Neuron (in vitro differentiated cells): Measurements from ENCODE around the gene GORASP2.

Source experiments
- H2AFZ ChIP-seq: one replicate; pipeline ENCODE4 v1.6.1; 2013; ENCODE audit warnings: low read depth, mild to moderate bottlenecking, inconsistent platforms, low read length, moderate library complexity
- H3K27me3 ChIP-seq: one replicate; pipeline ENCODE4 v1.6.1; 2013; ENCODE audit warnings: low read length; ENCODE audit not compliant: insufficient read depth
- H3K36me3 ChIP-seq: one replicate; pipeline ENCODE4 v1.6.1; 2013; ENCODE audit warnings: low read length; ENCODE audit not compliant: insufficient read depth
- H3K4me1 ChIP-seq: one replicate; pipeline ENCODE4 v1.6.1; 2013; ENCODE audit warnings: low read length; ENCODE audit not compliant: insufficient read depth
- H3K4me3 ChIP-seq: 2 replicates; pipeline ENCODE4 v1.5.1; 2013; ENCODE audit warnings: mild to moderate bottlenecking, low read length, moderate library complexity
- H3K9me3 ChIP-seq: one replicate; pipeline ENCODE4 v1.6.1; 2013; ENCODE audit warnings: low read length

Gene GORASP2

DNA sequence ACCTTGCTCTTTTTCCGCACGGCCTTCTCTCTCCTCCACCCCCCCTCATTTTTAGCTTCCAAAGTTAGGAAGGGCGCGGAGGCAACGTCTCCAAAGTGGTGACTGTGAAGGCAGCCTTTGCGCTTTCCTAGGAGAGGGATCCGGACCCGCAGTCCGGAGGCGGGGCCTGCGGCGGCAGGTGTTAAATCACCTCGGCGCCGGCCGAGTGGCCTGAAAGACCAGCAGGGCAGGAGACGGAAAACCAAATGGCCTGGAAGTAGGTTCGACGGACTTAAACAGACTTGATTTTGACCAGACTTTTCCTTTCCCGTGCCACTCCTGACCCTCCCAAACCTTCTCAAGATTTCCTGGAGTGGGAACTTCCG, 615 bp downstream of the GORASP2 start:
- Histone ChIP-seq H3K4me1 (peaks cover 16% of the 10 kb centered on the region), H3K36me3 (no peaks in the 10 kb centered on the region), H2AFZ (peak overlapping the region; percentile 33), H3K9me3 (peaks cover under 1% of the 10 kb centered on the region), H3K27me3 (no peaks in the 10 kb centered on the region), H3K4me3 (peak overlapping the region; percentile 84)

GRCh38 chr2:170930131-170930990, 1.3 kb downstream of the GORASP2 start:
- no peaks in the 10 kb centered on the region for H3K27me3 ChIP-seq
- no peaks in the 10 kb centered on the region for H3K9me3 ChIP-seq
- peaks cover 16% of the 10 kb centered on the region for H3K4me1 ChIP-seq
- peak overlapping the region; percentile 33 for H2AFZ ChIP-seq
- H3K36me3 ChIP-seq: peaks cover 2% of the 10 kb centered on the region
- H3K4me3 ChIP-seq: peak overlapping the region; percentile 84

- H3K9me3 ChIP-seq: no peaks in the 10 kb centered on the region
Observed at GRCh38 chr2:170930991-170931266, 1.9 kb downstream of the GORASP2 start.

GRCh38 chr2:170932166-170932565, 3.1 kb downstream of the GORASP2 start:
- Histone ChIP-seq H3K4me3 (no peak overlapping the region), H3K9me3 (no peaks in the 10 kb centered on the region), H3K27me3 (no peaks in the 10 kb centered on the region), H2AFZ (no peak overlapping the region), H3K4me1 (peaks cover 16% of the 10 kb centered on the region), H3K36me3 (peaks cover 15% of the 10 kb centered on the region)

More at GRCh38 chr2:170930991-170931266, 1.9 kb downstream of the GORASP2 start:
- Histone ChIP-seq H2AFZ (no peak overlapping the region), H3K4me3 (peak overlapping the region; percentile 84), H3K27me3 (no peaks in the 10 kb centered on the region), H3K36me3 (peaks cover 6% of the 10 kb centered on the region), H3K4me1 (peaks cover 16% of the 10 kb centered on the region)

- H3K27me3 ChIP-seq: no peaks in the 10 kb centered on the region
- no peak overlapping the region for H3K4me3 ChIP-seq
- peaks cover 16% of the 10 kb centered on the region for H3K4me1 ChIP-seq
- H3K9me3 ChIP-seq: no peaks in the 10 kb centered on the region
- H2AFZ ChIP-seq: no peak overlapping the region
- H3K36me3 ChIP-seq: peaks cover 15% of the 10 kb centered on the region
Observed at GRCh38 chr2:170932948-170933347, 3.9 kb downstream of the GORASP2 start.

- Histone ChIP-seq H3K27me3 (no peaks in the 10 kb centered on the region), H2AFZ (no peak overlapping the region), H3K9me3 (no peaks in the 10 kb centered on the region), H3K4me3 (no peak overlapping the region), H3K36me3 (peaks cover 19% of the 10 kb centered on the region), H3K4me1 (no peaks in the 10 kb centered on the region)
Observed at GRCh38 chr2:170937709-170938379, 8.8 kb downstream of the GORASP2 start.

GRCh38 chr2:170940066-170940465, 11.0 kb downstream of the GORASP2 start:
- Histone ChIP-seq H3K4me1 (no peaks in the 10 kb centered on the region), H2AFZ (no peak overlapping the region), H3K36me3 (peaks cover 19% of the 10 kb centered on the region), H3K4me3 (no peak overlapping the region), H3K9me3 (no peaks in the 10 kb centered on the region), H3K27me3 (no peaks in the 10 kb centered on the region)

- Histone ChIP-seq H3K36me3 (peaks cover 4% of the 10 kb centered on the region), H3K27me3 (no peaks in the 10 kb centered on the region), H3K4me3 (no peak overlapping the region), H3K9me3 (no peaks in the 10 kb centered on the region), H3K4me1 (no peaks in the 10 kb centered on the region), H2AFZ (no peak overlapping the region)
Observed at GRCh38 chr2:170942615-170943014, 13.6 kb downstream of the GORASP2 start.

DNA sequence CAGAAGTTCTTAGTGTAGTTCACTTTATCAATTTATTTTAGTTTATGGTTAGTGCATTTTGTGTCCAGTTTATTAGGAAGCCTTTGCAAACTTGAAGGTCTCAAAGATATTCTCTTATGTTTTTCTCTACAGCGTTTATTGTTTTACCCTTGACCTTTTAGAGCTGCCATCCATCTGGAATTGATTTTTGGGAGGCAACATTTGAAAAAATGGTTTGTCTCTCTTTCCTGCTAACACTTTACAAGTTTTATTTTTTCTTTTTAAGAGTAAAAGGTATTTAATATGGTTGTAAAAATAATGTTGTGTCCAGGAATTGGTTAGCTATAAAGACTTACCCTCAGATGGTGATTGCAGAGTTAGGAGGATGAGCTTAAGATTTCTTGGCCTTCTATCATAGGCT, 14.0 kb downstream of the GORASP2 start:
- Histone ChIP-seq H3K9me3 (no peaks in the 10 kb centered on the region), H3K27me3 (no peaks in the 10 kb centered on the region), H3K4me3 (no peak overlapping the region), H2AFZ (no peak overlapping the region), H3K4me1 (no peaks in the 10 kb centered on the region), H3K36me3 (peaks cover 4% of the 10 kb centered on the region)

GRCh38 chr2:170943596-170943995, 14.5 kb downstream of the GORASP2 start:
- Histone ChIP-seq H3K36me3 (peaks cover 5% of the 10 kb centered on the region), H2AFZ (no peak overlapping the region), H3K4me1 (no peaks in the 10 kb centered on the region), H3K4me3 (no peak overlapping the region), H3K9me3 (no peaks in the 10 kb centered on the region), H3K27me3 (no peaks in the 10 kb centered on the region)

DNA sequence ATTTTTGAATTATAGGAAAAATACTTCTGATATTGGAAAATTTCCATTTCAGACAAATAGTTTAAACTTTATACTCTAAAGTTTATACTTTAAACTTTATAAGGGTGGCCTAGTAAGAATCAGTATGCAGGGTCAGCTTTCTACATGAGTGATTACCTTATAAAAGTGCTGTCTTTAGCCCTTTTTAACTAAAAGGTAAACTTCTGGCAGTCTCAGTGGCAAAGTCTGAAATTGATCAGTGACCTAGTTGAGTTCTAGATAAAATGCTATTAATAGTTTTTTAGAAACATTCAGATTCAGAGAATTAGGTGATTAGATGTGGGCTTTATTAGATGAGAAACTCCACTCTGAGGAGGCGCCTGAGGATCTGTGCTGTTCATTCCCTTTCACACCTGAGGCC, 15.5 kb downstream of the GORASP2 start:
- Histone ChIP-seq H3K36me3 (peaks cover 10% of the 10 kb centered on the region), H3K4me3 (no peak overlapping the region), H3K4me1 (no peaks in the 10 kb centered on the region), H3K9me3 (no peaks in the 10 kb centered on the region), H2AFZ (no peak overlapping the region), H3K27me3 (no peaks in the 10 kb centered on the region)

- Histone ChIP-seq H2AFZ (no peak overlapping the region), H3K36me3 (peaks cover 52% of the 10 kb centered on the region), H3K9me3 (no peaks in the 10 kb centered on the region), H3K4me1 (no peaks in the 10 kb centered on the region), H3K4me3 (no peak overlapping the region), H3K27me3 (no peaks in the 10 kb centered on the region)
Observed at GRCh38 chr2:170949415-170949814, 20.4 kb downstream of the GORASP2 start.

- Histone ChIP-seq H3K27me3 (no peaks in the 10 kb centered on the region), H2AFZ (no peak overlapping the region), H3K36me3 (peaks cover 61% of the 10 kb centered on the region), H3K9me3 (no peaks in the 10 kb centered on the region), H3K4me1 (no peaks in the 10 kb centered on the region), H3K4me3 (no peak overlapping the region)
Observed at GRCh38 chr2:170950221-170950761, 21.2 kb downstream of the GORASP2 start.
